GM12873 (cell line): Measurements from ENCODE around the gene CMPK2.

Experiments used
- CTCF ChIP-seq: IDR thresholded peaks from 2 replicates; pipeline ENCODE4 v1.5.1; 2012; ENCODE audit warnings: low read depth, mild to moderate bottlenecking, moderate library complexity, low read length, control low read depth; ENCODE audit not compliant: insufficient read depth; ENCODE audit errors: missing control alignments

Gene CMPK2

GRCh38 chr2:6865346-6866274 is at the start of gene CMPK2:
Gene CMPK2 (minus strand): TSS chr2:6865907. CDS start chr2:6865696, 211 bp downstream.
- TF ChIP-seq CTCF: peak; percentile 28

GRCh38 chr2:6915399-6915798 is 49.7 kb upstream of the CMPK2 start:
- TF ChIP-seq CTCF: no peak

- no peak for TF ChIP-seq CTCF
These were observed 49.1 kb upstream of the CMPK2 start for GRCh38 chr2:6914828-6915227.

- TF ChIP-seq CTCF: no peak
These were observed 47.9 kb upstream of the CMPK2 start for GRCh38 chr2:6913415-6914157.

- no peak for TF ChIP-seq CTCF
These were observed 46.0 kb upstream of the CMPK2 start for GRCh38 chr2:6911721-6912120.

GRCh38 chr2:6909431-6910385 is 44.0 kb upstream of the CMPK2 start:
- no peak for TF ChIP-seq CTCF
